ENCODE data around the gene TMEM95.
A peak's percentile ranks its signal among the peaks of the same experiment; 100 is the strongest.

TMEM95 gene

GRCh38 chr17:7327056-7327455 is 27.9 kb upstream of the TMEM95 start:
- intact Hi-C loops (cut with DNase I; ENCODE audit: low total_unique reads): no loop called here
- Histone ChIP-seq H3K4me3 (no peak overlapping the region), H3K4me1 (peaks cover 0 to 23% (median 16%) of the 10 kb centered on the region in 4 donors), H3K27me3 (no peaks in the 10 kb centered on the region), H3K36me3 (peaks cover 21 to 58% (median 36%) of the 10 kb centered on the region in 3 donors), H3K27ac (no peak overlapping the region), H3K9me3 (no peaks in the 10 kb centered on the region)
- no peak for TF ChIP-seq CTCF (IDR thresholded peaks at IDR 0.05)
- DNase-seq: no peak

- Histone ChIP-seq H3K27me3 (peaks cover 0 to 3% of the 10 kb centered on the region in 2 donors), H3K9me3 (no peaks in the 10 kb centered on the region), H3K4me1 (peaks cover 0 to 23% (median 16%) of the 10 kb centered on the region in 4 donors), H3K27ac (no peak overlapping the region), H3K36me3 (peaks cover 16 to 53% (median 32%) of the 10 kb centered on the region in 3 donors), H3K4me3 (no peak overlapping the region)
- no peak for TF ChIP-seq CTCF (IDR thresholded peaks at IDR 0.05)
- intact Hi-C loops (cut with DNase I; ENCODE audit: low total_unique reads): no loop called here
- DNase-seq: no peak
Observed at GRCh38 chr17:7327501-7327900, 27.5 kb upstream of the TMEM95 start.

- no peak for DNase-seq
- TF ChIP-seq CTCF (IDR thresholded peaks at IDR 0.05): no peak
- no peaks in the 10 kb centered on the region for H3K9me3 ChIP-seq
- H3K27me3 ChIP-seq: peaks cover 0 to 7% of the 10 kb centered on the region in 2 donors
- intact Hi-C loops (cut with DNase I; ENCODE audit: low total_unique reads): no loop called here
- H3K4me3 ChIP-seq: peak overlapping the region; percentile 58 to 62
- peaks cover 11 to 48% (median 27%) of the 10 kb centered on the region in 3 donors for H3K36me3 ChIP-seq
- H3K4me1 ChIP-seq: peaks cover 0 to 23% (median 16%) of the 10 kb centered on the region in 4 donors
- peak overlapping the region; percentile 92 for H3K27ac ChIP-seq
Observed at GRCh38 chr17:7328009-7328408, 26.9 kb upstream of the TMEM95 start.

GRCh38 chr17:7328840-7329373 is 26.0 kb upstream of the TMEM95 start, which contains the start of gene NEURL4:
TSS of gene NEURL4 (minus strand) at chr17:7329335. CDS start at chr17:7329312, 23 bp downstream.
- peak in 1 of 2 donors; percentile 79 for DNase-seq
- peak within 1 kb of the TSS; percentile 58 to 62 for H3K4me3 ChIP-seq
- no peak for TF ChIP-seq CTCF (IDR thresholded peaks at IDR 0.05)
- peaks cover 2 to 39% (median 18%) of the 10 kb centered on the region in 3 donors for H3K36me3 ChIP-seq
- H3K4me1 ChIP-seq: peaks cover 0 to 23% (median 16%) of the 10 kb centered on the region in 4 donors
- no peaks in the 10 kb centered on the region for H3K9me3 ChIP-seq
- H3K27me3 ChIP-seq: peaks cover 0 to 12% of the 10 kb centered on the region in 2 donors
- intact Hi-C loops (cut with DNase I; ENCODE audit: low total_unique reads): no loop called here
- H3K27ac ChIP-seq: peak within 1 kb of the TSS; percentile 92

GRCh38 chr17:7329374-7329996 is 25.5 kb upstream of the TMEM95 start:
- intact Hi-C loops (cut with DNase I; ENCODE audit: low total_unique reads): no loop called here

More at GRCh38 chr17:7329374-7329996, 25.5 kb upstream of the TMEM95 start:
- DNase-seq: peak; percentile 99
- peak overlapping the region; percentile 58 to 62 for H3K4me3 ChIP-seq
- no peak for TF ChIP-seq CTCF (IDR thresholded peaks at IDR 0.05)
- H3K27me3 ChIP-seq: peaks cover 0 to 17% of the 10 kb centered on the region in 2 donors
- peak overlapping the region; percentile 92 for H3K27ac ChIP-seq
- H3K4me1 ChIP-seq: peaks cover 0 to 23% (median 16%) of the 10 kb centered on the region in 4 donors
- peaks cover 0 to 34% (median 14%) of the 10 kb centered on the region in 3 donors for H3K36me3 ChIP-seq
- no peaks in the 10 kb centered on the region for H3K9me3 ChIP-seq

Data from tibial artery (tissue), 4 donors.